Measurements from ENCODE around the gene TWNK. TPM values are rescaled to one million over a fixed set of nuclear protein-coding genes. Genes with fewer than 3 reads are reported as not detected.

TWNK gene
- total and polyA plus RNA-seq, 2 of the 4 experiments (the other 2 are of a cell fraction) = 7.7 to 8.8 TPM

GRCh38 chr10:101022967-101023705, 35.8 kb downstream of the TWNK start:
- Histone ChIP-seq H3K23ac (ENCODE audit: low read depth, low read length) (no peak overlapping the region), H2BK15ac (ENCODE audit: low read depth, low read length) (no peak overlapping the region), H4K8ac (ENCODE audit: low read depth in 2 of 2, low read length in 2 of 2) (no peak overlapping the region), H3K4me2 (ENCODE audit: low read depth, low read length) (no peak overlapping the region), H3K18ac (ENCODE audit: low read depth, low read length) (no peak overlapping the region), H3K79me1 (ENCODE audit: low read depth in 1 of 2, low read length in 2 of 2) (no peaks in the 10 kb centered on the region), H2AFZ (replicated peaks; ENCODE audit: low read length, poor library complexity) (no peak overlapping the region), H3K27me3 (ENCODE audit: control insufficient read depth, insufficient read depth, low read length) (peaks cover 1% of the 10 kb centered on the region; the same call in 1 of the 2 replicates), H4K91ac (ENCODE audit: insufficient read depth, low read depth, low read length) (no peak overlapping the region), H3K56ac (ENCODE audit: extremely low read depth, insufficient read depth, low read length) (no peak overlapping the region), H2AK9ac (replicated peaks; ENCODE audit: low read depth, low read length, poor library complexity) (no peak overlapping the region), H3K27ac (ENCODE audit: insufficient read depth, low read length) (no peak overlapping the region), H3K36me3 (ENCODE audit: control insufficient read depth, insufficient read depth, low read length) (no peaks in the 10 kb centered on the region), H3K4me1 (ENCODE audit: control insufficient read depth, insufficient read depth, low read length) (no peaks in the 10 kb centered on the region; the same call in 1 of the 2 replicates), H3K9ac (ENCODE audit: low read depth, low read length) (no peak overlapping the region), H3K9me3 (ENCODE audit: control insufficient read depth, insufficient read depth, low read length) (no peaks in the 10 kb centered on the region), H4K5ac (ENCODE audit: low read depth, low read length) (no peak overlapping the region), H2BK20ac (ENCODE audit: low read depth, low read length) (no peak overlapping the region), H2AK5ac (ENCODE audit: low read depth, low read length) (no peak overlapping the region), H2BK120ac (ENCODE audit: low read depth, low read length) (no peak overlapping the region), H3K4ac (ENCODE audit: low read depth, low read length) (no peak overlapping the region), H2BK5ac (ENCODE audit: low read depth, low read length, poor library complexity, severe bottlenecking) (no peak overlapping the region), H3K14ac (replicated peaks; ENCODE audit: low read depth, low read length) (no peak overlapping the region), H3K4me3 (ENCODE audit: insufficient read depth, low read depth, low read length) (no peak overlapping the region), H3K9me1 (ENCODE audit: insufficient read depth, low read length) (no peaks in the 10 kb centered on the region), H4K20me1 (ENCODE audit: insufficient read depth, low read length) (no peaks in the 10 kb centered on the region)
- DNase-seq = no peak
- ChIA-PET POLR2A (ENCODE audit: unreplicated experiment) (no interaction called here), CTCF (no interaction called here)
- intact Hi-C loops (cut with micrococcal nuclease) = no loop called here
- WGBS, 2 experiments (ENCODE audit: extremely low coverage in 2 of 2, insufficient read length in 1 of 2) = 83% methylated on average over 9 of the region's 15 CpGs; no CpG with 5 or more reads in 1 of the 2 experiments
- no TSS peak for BruUV-seq (replicated peaks)
- TF ChIP-seq USF2 (IDR thresholded peaks at IDR 0.05; ENCODE audit: low read depth, low read length) (no peak), ELK1 (IDR thresholded peaks at IDR 0.05; ENCODE audit: borderline replicate concordance, low read depth, low read length) (no peak), POLR2A (IDR thresholded peaks at IDR 0.05; ENCODE audit: low read depth, low read length) (no peak), NFE2L2 (IDR thresholded peaks at IDR 0.05; ENCODE audit: low read depth, low read length) (no peak), FOS (IDR thresholded peaks at IDR 0.05; ENCODE audit: low read depth, low read length) (no peak), RAD21 (IDR thresholded peaks at IDR 0.05; ENCODE audit: low read length) (no peak), RCOR1 (IDR thresholded peaks at IDR 0.05; ENCODE audit: insufficient replicate concordance, low read length) (no peak), CEBPB (IDR thresholded peaks at IDR 0.05; ENCODE audit: low read depth, low read length) (no peak), MAZ (IDR thresholded peaks at IDR 0.05; ENCODE audit: borderline replicate concordance, low read depth, low read length) (no peak), BHLHE40 (IDR thresholded peaks at IDR 0.05; ENCODE audit: low read depth, low read length) (no peak), CHD1 (IDR thresholded peaks at IDR 0.05; ENCODE audit: low read depth, low read length) (no peak), MAFK (IDR thresholded peaks at IDR 0.05; ENCODE audit: low read depth, low read length) (no peak), CTCF (conservative IDR thresholded peaks at IDR 0.05; ENCODE audit: low read depth, low read length) (no peak)
- ATAC-seq (ENCODE audit: low read depth) = no peak
- in situ Hi-C loops (cut with MboI; ENCODE audit: low sequenced_read_pairs) = no loop called here
- dilution Hi-C loops (cut with HindIII; ENCODE audit: low sequenced_read_pairs, unreplicated experiment) = no loop called here
